Measurements from ENCODE around the gene PPP4R2.

GRCh38 chr3:72993391-72993790 lies 3.2 kb upstream of the PPP4R2 start:
- no peak for TF ChIP-seq CTCF (IDR thresholded peaks at IDR 0.05)
- no peak for TF ChIP-seq POLR2A (IDR thresholded peaks at IDR 0.05)
